Immature natural killer cell (primary cell): ENCODE data around the gene SCG2. TPM values are rescaled to one million over a fixed set of nuclear protein-coding genes. Genes with fewer than 3 reads are reported as not detected.

ENCODE experiments used
- DNase-seq, 3 donors: peaks; one replicate each; pipeline ENCODE4 v3.0.0; 2022; ENCODE audit warnings: mixed read lengths in 1 of 3
- H3K27ac Mint-ChIP-seq, 6 donors: one replicate each; pipeline ENCODE4 v1.8.0; 2020; ENCODE audit warnings: mixed read lengths in 6 of 6, mild to moderate bottlenecking in 5 of 6, inconsistent platforms in 4 of 6, moderate library complexity in 3 of 6
- H3K27me3 Mint-ChIP-seq, 3 donors: one replicate each; pipeline ENCODE4 v1.8.0; 2020 to 2021; ENCODE audit warnings: low read depth in 3 of 3, mild to moderate bottlenecking in 3 of 3, mixed read lengths in 3 of 3, moderate library complexity in 3 of 3, inconsistent platforms in 1 of 3
- H3K36me3 Mint-ChIP-seq, 3 donors: one replicate each; pipeline ENCODE4 v1.8.0; 2020; ENCODE audit warnings: mixed read lengths in 3 of 3, inconsistent platforms in 2 of 3, mild to moderate bottlenecking in 2 of 3
- H3K4me1 Mint-ChIP-seq, 2 donors: one replicate each; pipeline ENCODE4 v1.8.0; 2020; ENCODE audit warnings: inconsistent platforms in 2 of 2, mild to moderate bottlenecking in 2 of 2, mixed read lengths in 2 of 2, moderate library complexity in 1 of 2
- H3K4me3 Mint-ChIP-seq, 5 donors: one replicate each; pipeline ENCODE4 v1.8.0; 2020; ENCODE audit warnings: mild to moderate bottlenecking in 5 of 5, mixed read lengths in 5 of 5, inconsistent platforms in 3 of 5, moderate library complexity in 3 of 5
- H3K9me3 Mint-ChIP-seq, 6 donors: one replicate each; pipeline ENCODE4 v1.8.0; 2020; ENCODE audit warnings: mild to moderate bottlenecking in 6 of 6, mixed read lengths in 6 of 6, inconsistent platforms in 4 of 6, moderate library complexity in 3 of 6
- polyA plus RNA-seq, 3 donors: library from polyadenylated mRNA; unstranded; fragments of 300-500 nt; fragmentation: Illumina TruSeq; gene quantifications; one replicate each; pipeline ENCODE4 v1.2.3, GENCODE V29; 2021

Gene SCG2
- polyA plus RNA-seq, 3 donors from 2014 or later: not detected

DNA sequence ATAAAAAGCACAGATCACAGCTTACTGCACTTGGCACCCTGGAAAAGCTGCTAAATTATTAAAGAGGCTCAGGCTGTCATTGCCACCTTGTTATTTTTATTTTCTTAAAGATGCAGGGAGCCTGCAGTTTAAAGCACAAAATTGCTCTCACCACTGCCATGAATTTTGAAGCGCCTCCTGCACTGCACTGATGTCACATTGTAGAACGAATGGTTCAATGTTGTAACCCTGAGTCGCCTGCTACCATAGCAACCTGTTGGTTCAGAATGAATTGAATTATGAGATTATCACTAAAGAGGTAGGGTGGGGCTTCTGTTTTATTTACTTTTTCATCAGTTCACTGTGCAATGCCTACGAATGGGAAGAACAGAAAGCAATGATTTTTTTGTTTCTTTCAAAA, 16.5 kb downstream of the SCG2 start:
- no peak overlapping the region for H3K27ac Mint-ChIP-seq
- no peak overlapping the region for H3K4me3 Mint-ChIP-seq
- H3K9me3 Mint-ChIP-seq: peaks cover 0 to under 1% (median 0%) of the 10 kb centered on the region in 6 donors
- H3K4me1 Mint-ChIP-seq: no peaks in the 10 kb centered on the region
- no peak for DNase-seq
- peaks cover 0 to 5% (median 0%) of the 10 kb centered on the region in 3 donors for H3K27me3 Mint-ChIP-seq
- no peaks in the 10 kb centered on the region for H3K36me3 Mint-ChIP-seq

DNA sequence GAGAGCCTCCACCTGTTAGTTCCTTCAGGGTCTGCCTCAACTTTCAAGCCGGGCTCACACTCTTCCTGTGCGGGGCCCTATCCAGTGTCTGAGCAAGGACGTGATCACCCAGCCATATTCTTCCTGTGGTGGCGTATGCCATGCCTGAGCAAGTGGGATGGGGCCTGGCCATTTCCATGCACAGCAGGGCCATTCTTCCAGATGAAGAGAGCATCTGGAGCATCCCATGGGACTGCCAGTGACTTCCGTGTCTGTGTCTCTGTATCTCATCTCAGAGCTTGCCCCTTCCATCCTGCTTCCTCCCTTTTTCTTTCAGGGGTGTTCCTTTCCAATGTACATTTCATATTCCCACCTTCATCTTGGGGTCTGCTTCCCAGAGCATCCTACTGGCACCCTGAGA, 20.2 kb downstream of the SCG2 start:
- Mint-ChIP-seq H3K4me3 (no peak overlapping the region), H3K4me1 (no peaks in the 10 kb centered on the region), H3K27me3 (peaks cover 0 to 5% (median 0%) of the 10 kb centered on the region in 3 donors), H3K36me3 (no peaks in the 10 kb centered on the region), H3K27ac (no peak overlapping the region), H3K9me3 (peaks cover 0 to 5% (median 0%) of the 10 kb centered on the region in 6 donors)
- DNase-seq: no peak

DNA sequence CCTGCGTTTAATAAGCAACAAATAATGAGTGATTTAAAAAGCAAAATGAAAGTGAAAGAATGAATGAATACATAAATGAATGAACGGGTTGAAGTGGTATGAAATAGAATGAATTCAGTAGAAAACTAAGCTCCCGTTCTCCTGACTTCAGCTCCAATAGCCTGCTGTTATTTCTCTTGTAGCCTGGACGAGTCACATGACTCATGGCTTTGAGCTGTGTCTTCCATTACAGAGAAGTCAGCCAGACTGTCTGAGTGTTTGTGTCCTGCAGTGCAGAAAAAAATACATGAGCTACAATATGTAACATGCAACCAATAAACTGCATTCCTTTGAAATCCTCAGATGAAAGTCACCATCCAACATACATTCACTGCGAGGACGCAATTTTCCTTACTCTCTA, 21.2 kb downstream of the SCG2 start:
- Mint-ChIP-seq H3K36me3 (no peaks in the 10 kb centered on the region), H3K27me3 (no peaks in the 10 kb centered on the region), H3K4me1 (no peaks in the 10 kb centered on the region), H3K4me3 (no peak overlapping the region), H3K9me3 (peaks cover 0 to 5% (median 0%) of the 10 kb centered on the region in 6 donors), H3K27ac (no peak overlapping the region)
- DNase-seq: no peak

DNA sequence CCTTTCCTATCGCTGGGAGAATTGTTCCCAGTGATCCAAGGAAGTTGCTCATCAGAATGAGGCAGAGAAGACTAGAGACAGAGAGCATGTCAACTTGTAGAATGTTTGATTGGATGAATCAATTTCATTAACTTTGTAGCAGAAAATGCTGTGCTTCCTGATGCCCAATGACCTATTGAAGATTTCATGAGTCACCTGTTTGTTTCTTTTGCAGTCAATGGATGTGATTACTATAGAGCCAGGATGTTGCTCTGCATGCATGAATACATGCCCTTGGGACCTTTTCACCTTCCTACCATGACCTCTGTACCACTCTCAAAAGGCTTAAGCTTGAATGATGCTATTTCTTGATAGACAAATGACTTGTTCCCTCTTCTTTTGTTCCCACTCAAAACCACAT, 23.3 kb downstream of the SCG2 start:
- Mint-ChIP-seq H3K4me3 (no peak overlapping the region), H3K36me3 (no peaks in the 10 kb centered on the region), H3K4me1 (no peaks in the 10 kb centered on the region), H3K9me3 (peaks cover 0 to 5% (median 0%) of the 10 kb centered on the region in 6 donors), H3K27me3 (peaks cover 0 to 2% (median 0%) of the 10 kb centered on the region in 3 donors), H3K27ac (no peak overlapping the region)
- no peak for DNase-seq

DNA sequence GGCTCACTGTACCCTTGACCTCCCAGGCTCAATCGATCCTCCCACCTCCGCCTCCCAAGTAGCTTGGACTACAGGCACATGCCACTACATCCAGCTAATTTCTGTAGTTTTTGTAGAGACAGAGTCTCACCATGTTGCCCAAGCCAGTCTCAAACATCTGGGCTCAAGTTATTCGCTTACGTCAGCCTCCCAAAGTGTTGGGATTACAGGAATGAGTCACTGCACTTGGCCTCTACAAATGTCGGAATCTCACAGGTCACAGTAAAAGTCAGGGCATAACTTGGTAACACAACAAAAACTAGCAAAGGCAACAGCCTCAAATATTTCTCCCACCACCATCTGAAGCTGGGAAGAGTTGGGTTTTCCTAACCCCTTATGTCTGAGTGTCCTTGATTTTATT, 25.3 kb downstream of the SCG2 start:
- Mint-ChIP-seq H3K4me3 (no peak overlapping the region), H3K4me1 (no peaks in the 10 kb centered on the region), H3K27ac (no peak overlapping the region), H3K36me3 (no peaks in the 10 kb centered on the region), H3K9me3 (peaks cover 0 to 5% (median 0%) of the 10 kb centered on the region in 6 donors), H3K27me3 (peaks cover 0 to 4% (median 0%) of the 10 kb centered on the region in 3 donors)
- DNase-seq: no peak

DNA sequence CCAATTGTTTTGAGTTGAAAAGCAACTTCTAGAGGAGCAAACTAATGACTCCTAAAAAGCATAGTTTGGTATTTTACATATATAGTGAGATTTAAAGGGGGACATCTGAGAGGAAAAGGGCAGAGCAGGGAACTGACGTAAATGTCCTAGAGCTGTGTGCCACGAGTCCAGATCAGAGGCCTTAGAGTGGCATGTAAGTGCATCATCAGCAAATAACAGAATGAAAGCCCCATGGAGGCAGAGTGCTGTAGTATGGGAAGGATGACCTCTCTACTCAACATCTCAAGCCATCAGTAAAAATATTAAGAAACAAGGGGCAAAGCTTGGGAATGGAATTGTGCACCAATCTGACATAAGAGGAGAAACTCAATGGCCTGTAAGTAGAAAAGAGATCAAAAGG, 31.4 kb downstream of the SCG2 start:
- Mint-ChIP-seq H3K4me1 (no peaks in the 10 kb centered on the region), H3K36me3 (no peaks in the 10 kb centered on the region), H3K4me3 (no peak overlapping the region), H3K27me3 (peaks cover 3 to 8% (median 4%) of the 10 kb centered on the region in 3 donors), H3K27ac (no peak overlapping the region), H3K9me3 (peaks cover 0 to 2% (median 0%) of the 10 kb centered on the region in 6 donors)
- DNase-seq: no peak

DNA sequence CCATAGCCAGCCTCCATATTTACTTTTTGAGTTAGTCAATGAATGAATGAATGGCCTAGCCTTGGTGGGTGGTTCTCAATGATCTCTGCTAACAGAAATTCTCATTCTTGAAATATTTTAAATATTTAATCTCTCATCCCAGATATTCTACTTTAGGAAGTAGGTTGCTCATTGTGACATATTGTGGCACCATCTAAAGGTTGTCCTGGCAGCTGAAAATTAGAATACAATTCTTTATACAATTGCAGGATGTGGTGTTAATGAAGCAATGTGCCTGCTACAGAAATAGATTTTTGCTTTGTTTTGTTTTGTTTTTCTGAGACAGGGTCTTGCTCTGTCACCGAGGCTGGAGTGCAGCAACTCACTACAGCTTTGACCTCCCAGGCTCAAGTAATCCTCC, 35.8 kb downstream of the SCG2 start:
- no peak overlapping the region for H3K27ac Mint-ChIP-seq
- no peak for DNase-seq
- H3K27me3 Mint-ChIP-seq: peaks cover 1 to 8% (median 3%) of the 10 kb centered on the region in 3 donors
- no peaks in the 10 kb centered on the region for H3K4me1 Mint-ChIP-seq
- H3K4me3 Mint-ChIP-seq: no peak overlapping the region
- H3K36me3 Mint-ChIP-seq: no peaks in the 10 kb centered on the region
- H3K9me3 Mint-ChIP-seq: peaks cover 0 to 2% (median 0%) of the 10 kb centered on the region in 6 donors

DNA sequence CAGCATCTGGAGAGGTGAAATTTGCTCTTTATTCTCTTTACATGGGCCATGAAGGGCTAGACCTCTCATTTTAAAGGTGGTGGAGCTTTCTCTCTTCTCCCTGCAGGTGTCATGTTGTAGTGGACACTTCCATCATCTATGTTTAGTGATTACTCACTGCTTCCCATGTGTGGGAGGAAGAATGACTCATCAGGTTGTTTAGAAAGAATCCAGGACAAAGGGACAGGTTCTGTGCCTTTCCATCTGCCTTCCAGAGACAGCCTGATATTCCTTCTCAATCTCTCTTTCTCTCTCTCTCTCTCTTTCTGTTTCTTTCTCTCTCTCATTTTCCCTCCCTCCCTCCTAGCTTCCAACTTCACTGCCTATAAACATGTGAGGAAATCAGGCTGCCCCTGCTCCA, 38.7 kb downstream of the SCG2 start:
- no peak overlapping the region for H3K4me3 Mint-ChIP-seq
- no peaks in the 10 kb centered on the region for H3K36me3 Mint-ChIP-seq
- H3K27ac Mint-ChIP-seq: no peak overlapping the region
- H3K4me1 Mint-ChIP-seq: no peaks in the 10 kb centered on the region
- no peaks in the 10 kb centered on the region for H3K9me3 Mint-ChIP-seq
- peaks cover 0 to 2% (median 1%) of the 10 kb centered on the region in 3 donors for H3K27me3 Mint-ChIP-seq
- no peak for DNase-seq

DNA sequence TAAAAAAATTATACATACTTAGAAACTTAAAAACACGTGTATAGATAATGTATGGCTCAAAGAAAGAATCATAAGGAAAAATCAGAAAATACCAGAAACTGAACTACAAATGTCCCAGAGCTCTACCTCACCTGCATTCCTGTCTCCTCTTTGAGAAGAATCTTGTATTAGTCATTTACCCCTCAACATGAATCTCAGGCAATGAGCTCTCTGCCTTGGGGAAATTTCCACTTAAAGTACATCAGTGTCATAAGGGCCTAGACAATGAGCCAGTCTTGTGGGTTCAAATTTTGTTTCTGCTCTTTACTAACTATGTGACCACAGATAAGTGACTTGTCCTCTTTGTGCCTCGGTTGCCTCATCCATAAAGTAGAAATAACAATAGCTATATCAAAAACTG, 40.1 kb downstream of the SCG2 start:
- Mint-ChIP-seq H3K27ac (no peak overlapping the region), H3K27me3 (peaks cover 0 to 2% (median 1%) of the 10 kb centered on the region in 3 donors), H3K4me1 (no peaks in the 10 kb centered on the region), H3K4me3 (no peak overlapping the region), H3K9me3 (no peaks in the 10 kb centered on the region), H3K36me3 (no peaks in the 10 kb centered on the region)
- DNase-seq: no peak

DNA sequence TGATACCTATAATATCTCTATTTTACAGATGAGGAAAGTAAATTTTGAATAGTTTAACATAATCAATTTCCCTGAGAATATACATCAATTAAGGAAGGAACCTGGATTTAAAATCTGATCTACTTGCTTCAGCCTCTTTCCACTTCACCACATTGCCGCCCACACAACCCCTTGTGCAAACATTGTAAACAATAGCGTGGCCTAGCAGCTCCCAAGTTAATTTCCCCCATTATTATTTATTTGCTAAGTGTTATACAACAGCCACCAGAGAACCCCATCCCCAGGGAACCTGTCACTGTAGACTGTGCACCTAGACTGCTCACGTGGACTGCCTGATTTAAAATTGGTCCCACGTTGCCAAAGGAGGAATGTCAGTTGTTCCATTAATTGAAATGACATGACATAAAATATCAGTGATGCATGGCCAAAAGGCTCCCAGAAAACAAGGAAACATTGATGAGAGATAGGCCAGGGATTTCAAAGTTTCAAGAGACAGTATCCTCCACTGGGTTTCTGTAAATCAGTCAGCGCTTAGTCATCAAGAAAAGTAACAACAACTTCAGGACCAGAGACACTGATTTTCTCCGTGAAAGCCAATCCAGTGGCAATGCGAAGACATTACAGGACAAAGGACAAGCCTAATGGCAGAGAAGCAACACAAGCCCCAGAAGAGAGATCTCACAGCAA, 41.3 kb downstream of the SCG2 start:
- no peak overlapping the region for H3K27ac Mint-ChIP-seq
- no peak for DNase-seq
- H3K4me3 Mint-ChIP-seq: no peak overlapping the region
- H3K36me3 Mint-ChIP-seq: no peaks in the 10 kb centered on the region
- H3K9me3 Mint-ChIP-seq: no peaks in the 10 kb centered on the region
- H3K4me1 Mint-ChIP-seq: no peaks in the 10 kb centered on the region
- peaks cover 0 to 3% (median 3%) of the 10 kb centered on the region in 3 donors for H3K27me3 Mint-ChIP-seq

DNA sequence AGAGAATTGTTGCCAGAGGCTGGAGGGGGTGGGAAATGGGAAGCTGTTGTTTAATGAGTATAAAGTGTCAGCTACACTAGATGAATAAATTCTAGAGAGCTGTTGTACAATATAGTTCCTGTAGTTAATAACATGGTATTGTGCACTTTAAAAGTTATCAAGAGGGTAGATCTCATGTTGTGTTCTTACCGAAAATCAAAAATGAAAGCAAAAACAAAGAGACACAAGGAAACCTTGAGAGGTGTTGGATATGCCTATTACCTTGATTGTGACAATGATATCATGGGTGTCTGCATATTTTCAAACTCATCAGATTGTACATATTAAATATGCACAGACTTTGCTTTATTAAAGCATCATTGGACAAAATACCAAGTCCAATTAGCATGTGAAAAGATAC, 43.2 kb downstream of the SCG2 start:
- Mint-ChIP-seq H3K27me3 (peaks cover 0 to 5% (median 3%) of the 10 kb centered on the region in 3 donors), H3K4me1 (no peaks in the 10 kb centered on the region), H3K9me3 (peaks cover 0 to 1% (median 0%) of the 10 kb centered on the region in 6 donors), H3K27ac (no peak overlapping the region), H3K4me3 (no peak overlapping the region), H3K36me3 (no peaks in the 10 kb centered on the region)
- no peak for DNase-seq

DNA sequence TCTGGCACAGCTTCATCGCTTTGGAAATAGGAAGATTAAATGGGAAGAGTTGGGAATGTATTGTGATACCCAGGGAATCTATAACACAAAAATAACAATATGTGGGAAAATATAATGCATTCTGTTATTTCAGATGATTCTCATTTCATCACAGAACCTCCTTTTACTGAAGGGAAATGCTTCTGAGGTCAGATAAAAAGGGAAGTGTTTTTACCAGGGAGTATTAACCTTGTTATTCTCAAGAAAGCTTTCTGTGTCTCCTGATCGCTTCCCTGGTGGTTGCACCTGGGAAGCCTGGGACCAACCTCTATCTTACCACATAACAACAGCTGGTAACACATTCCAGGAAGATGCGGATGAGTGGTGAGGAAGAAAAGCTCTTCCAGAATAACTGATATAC, 47.2 kb downstream of the SCG2 start:
- DNase-seq: no peak
- Mint-ChIP-seq H3K27me3 (peaks cover 2 to 4% (median 3%) of the 10 kb centered on the region in 3 donors), H3K4me1 (no peaks in the 10 kb centered on the region), H3K9me3 (peaks cover 0 to 4% (median 0%) of the 10 kb centered on the region in 6 donors), H3K4me3 (no peak overlapping the region), H3K27ac (no peak overlapping the region), H3K36me3 (no peaks in the 10 kb centered on the region)

DNA sequence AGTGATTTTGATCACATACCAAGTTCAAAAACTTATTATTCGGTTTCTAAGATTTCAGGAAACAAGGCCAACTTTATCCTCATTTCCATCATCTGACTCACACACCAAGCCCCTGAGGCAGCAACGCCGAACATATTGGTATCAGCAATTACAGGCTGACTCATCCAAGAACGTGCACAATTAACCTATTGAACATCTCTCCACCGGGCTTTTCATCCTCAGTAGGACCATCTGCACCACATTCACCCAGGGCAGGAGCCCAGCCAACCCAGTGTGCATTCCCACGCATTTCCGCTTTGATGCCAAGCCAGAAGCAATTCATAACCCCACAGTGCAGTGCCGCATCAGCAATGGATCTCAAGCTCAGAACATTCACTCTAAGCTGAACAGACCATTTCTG, 52.9 kb downstream of the SCG2 start:
- Mint-ChIP-seq H3K36me3 (no peaks in the 10 kb centered on the region), H3K4me3 (no peak overlapping the region), H3K27ac (no peak overlapping the region), H3K27me3 (peaks cover 2 to 3% (median 3%) of the 10 kb centered on the region in 3 donors), H3K4me1 (no peaks in the 10 kb centered on the region), H3K9me3 (peaks cover 0 to 7% (median 0%) of the 10 kb centered on the region in 6 donors)
- no peak for DNase-seq

DNA sequence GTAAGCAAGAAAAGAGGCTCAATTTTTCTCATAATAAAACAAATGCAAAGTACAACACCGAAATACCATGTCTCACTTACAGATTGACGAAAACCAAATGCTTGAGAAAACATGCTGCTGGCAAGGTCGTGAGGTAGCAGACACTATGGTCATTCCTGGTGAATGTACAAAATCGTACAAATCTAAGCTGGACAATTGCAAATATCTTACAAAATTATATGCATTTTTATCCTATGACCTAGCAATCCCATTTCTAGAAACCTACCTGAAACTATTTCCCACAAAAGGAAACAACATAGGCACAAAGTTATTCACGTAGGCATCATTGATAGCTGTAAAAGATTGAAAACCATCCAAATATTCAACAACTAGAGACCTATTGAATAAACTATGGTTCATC, 54.0 kb downstream of the SCG2 start:
- Mint-ChIP-seq H3K27me3 (peaks cover 0 to 2% (median 2%) of the 10 kb centered on the region in 3 donors), H3K27ac (no peak overlapping the region), H3K9me3 (peaks cover 0 to 7% (median 0%) of the 10 kb centered on the region in 6 donors), H3K4me3 (no peak overlapping the region), H3K36me3 (no peaks in the 10 kb centered on the region), H3K4me1 (no peaks in the 10 kb centered on the region)
- no peak for DNase-seq
